Caco-2 (cell line): ENCODE measurements around the gene PPP1R9B. TPM values are rescaled to one million over a fixed set of nuclear protein-coding genes. Genes with fewer than 3 reads are reported as not detected.

Experiments
- BruUV-seq: library from RNA; stranded (reverse); fragments of 400-500 nt; replicated peaks from 2 replicates; lab custom pipeline; 2021; lab: Mats Ljungman, UMichigan
- CTCF ChIA-PET: fragments of 300-600 bp; sonication (Branson Sonifier 250); formaldehyde crosslinking; loops from one replicate; lab custom pipeline; 2022; ENCODE audit warnings: antibody characterized with exemption; lab: Charles Lee
- POLR2A ChIA-PET: fragments of 300-600 bp; sonication (Branson Sonifier 250); formaldehyde crosslinking; loops from one replicate; lab custom pipeline; 2022; ENCODE audit warnings: antibody characterized with exemption; lab: Charles Lee
- DNase-seq, 2 experiments: peaks; one replicate each; pipeline versions ENCODE4 v3.0.0 to v3.0.0-alpha.2; 2020 to 2022
- H3K27me3 ChIP-seq: replicated peaks from 2 replicates; pipeline ENCODE4 v1.6.0; 2011; ENCODE audit warnings: low read length; ENCODE audit not compliant: control insufficient read depth, insufficient read depth
- H3K36me3 ChIP-seq: 2 replicates; pipeline ENCODE4 v1.5.1; 2011; ENCODE audit warnings: low read length; ENCODE audit not compliant: control insufficient read depth, insufficient read depth
- H3K4me1 ChIP-seq: fragments of 250-450 bp; sonication (Bioruptor Pico); 2 replicates; pipeline ENCODE4 v1.5.1; 2020; ENCODE audit warnings: mild to moderate bottlenecking
- H3K4me3 ChIP-seq: 2 replicates; pipeline ENCODE4 v1.5.1; 2011; ENCODE audit warnings: low read depth, mild to moderate bottlenecking, control low read depth, low read length
- H3K9me3 ChIP-seq: fragments of 250-450 bp; sonication (Bioruptor Pico); 2 replicates; pipeline ENCODE4 v1.5.1; 2020; ENCODE audit warnings: mild to moderate bottlenecking, moderate library complexity
- H3K27ac Mint-ChIP-seq: one replicate; pipeline ENCODE4 v1.8.0; 2022; ENCODE audit warnings: mixed read lengths; ENCODE audit not compliant: unreplicated experiment
- H3K27me3 Mint-ChIP-seq: one replicate; pipeline ENCODE4 v1.8.0; 2022; ENCODE audit warnings: mixed read lengths; ENCODE audit not compliant: insufficient read depth, unreplicated experiment
- H3K36me3 Mint-ChIP-seq: one replicate; pipeline ENCODE4 v1.8.0; 2022; ENCODE audit warnings: mild to moderate bottlenecking, mixed read lengths; ENCODE audit not compliant: insufficient read depth, unreplicated experiment
- H3K4me1 Mint-ChIP-seq: one replicate; pipeline ENCODE4 v1.8.0; 2022; ENCODE audit warnings: low read depth, mixed read lengths; ENCODE audit not compliant: unreplicated experiment
- H3K4me3 Mint-ChIP-seq: one replicate; pipeline ENCODE4 v1.8.0; 2022; ENCODE audit warnings: mild to moderate bottlenecking, moderate library complexity, mixed read lengths; ENCODE audit not compliant: unreplicated experiment
- H3K9me3 Mint-ChIP-seq: one replicate; pipeline ENCODE4 v1.8.0; 2022; ENCODE audit warnings: mixed read lengths; ENCODE audit not compliant: unreplicated experiment
- CTCF ChIP-seq, 2 experiments: fragments of 200-600 bp in 1 of 2; IDR thresholded peaks; 1 replicate in 1 of 2; 2 replicates in 1 of 2; pipeline versions ENCODE4 v1.5.1 to v1.8.0; 2011 to 2022; ENCODE audit warnings: antibody characterized with exemption in 1 of 2, control low read depth in 1 of 2, inconsistent platforms in 1 of 2, low read depth in 1 of 2, low read length in 1 of 2, mild to moderate bottlenecking in 1 of 2, moderate library complexity in 1 of 2; ENCODE audit not compliant: insufficient read depth in 1 of 2, severe bottlenecking in 1 of 2, unreplicated experiment in 1 of 2
- intact Hi-C: fragments of 100-400 bp; cut with micrococcal nuclease; formaldehyde crosslinking; loops from one replicate; pipeline ENCODE4 v1.10.0; 2022; ENCODE audit not compliant: unreplicated experiment
- total RNA-seq: library from RNA; stranded (reverse); gene quantifications from 2 replicates; pipeline ENCODE4 v1.2.3, GENCODE V29; 2022

Gene PPP1R9B
- total RNA-seq, 1 experiment from 2014 or later, result 74.8 TPM

- no peaks in the 10 kb centered on the region for H3K27me3 Mint-ChIP-seq
- Histone ChIP-seq H3K27me3 (no peaks in the 10 kb centered on the region), H3K36me3 (peaks cover 9% of the 10 kb centered on the region; the same call in 1 of the 2 replicates), H3K4me3 (peak overlapping the region; percentile 69), H3K4me1 (peaks cover 34% of the 10 kb centered on the region), H3K9me3 (no peaks in the 10 kb centered on the region)
- intact Hi-C loops, result loop anchor here (1.0 kb wide), 1 partner anchor 8 kb away; no protein-coding TSS in a partner anchor
- no TSS peak for BruUV-seq
- peaks cover 20% of the 10 kb centered on the region for H3K36me3 Mint-ChIP-seq
- POLR2A ChIA-PET, result interaction anchor here (0.7 kb wide), 1 partner anchor 259 kb away, joined by 4 read pairs; no protein-coding TSS in a partner anchor
- peak overlapping the region; percentile 81 for H3K4me3 Mint-ChIP-seq
- peak; percentile 92 to 93 for DNase-seq
- H3K9me3 Mint-ChIP-seq, result no peaks in the 10 kb centered on the region
- peaks cover 39% of the 10 kb centered on the region for H3K4me1 Mint-ChIP-seq
- CTCF ChIA-PET, result interaction anchor here (0.6 to 2.2 kb wide), 12 partner anchors 9 to 279 kb away, joined by 3 to 8 read pairs (median 4); no protein-coding TSS in a partner anchor
- peak; percentile 22 to 83 for TF ChIP-seq CTCF (IDR thresholded peaks at IDR 0.05; ENCODE audit: insufficient read depth in 1 of 2, low read depth in 1 of 2, low read length in 1 of 2, severe bottlenecking in 1 of 2, unreplicated experiment in 1 of 2)
- peak overlapping the region; percentile 77 for H3K27ac Mint-ChIP-seq
Measured at GRCh38 chr17:50148226-50149090, 2.0 kb downstream of the PPP1R9B start.

- H3K27me3 ChIP-seq, result no peaks in the 10 kb centered on the region
- H3K36me3 ChIP-seq, result peaks cover 9% of the 10 kb centered on the region; the same call in 1 of the 2 replicates
- H3K4me1 ChIP-seq, result peaks cover 34% of the 10 kb centered on the region
- peak in 1 of 2 experiments; percentile 74 for DNase-seq
- Mint-ChIP-seq H3K36me3 (peaks cover 20% of the 10 kb centered on the region), H3K4me1 (peaks cover 39% of the 10 kb centered on the region), H3K4me3 (peak overlapping the region; percentile 81), H3K27me3 (no peaks in the 10 kb centered on the region), H3K27ac (peak overlapping the region; percentile 77), H3K9me3 (no peaks in the 10 kb centered on the region)
- H3K4me3 ChIP-seq, result peak overlapping the region; percentile 3; the same call in 1 of the 2 replicates
- ChIA-PET CTCF (interaction anchor here (0.6 to 2.2 kb wide), 10 partner anchors 9 to 278 kb away, joined by 3 to 8 read pairs (median 4); no protein-coding TSS in a partner anchor), POLR2A (interaction anchor here (0.6 to 0.7 kb wide), 2 partner anchors 258 to 388 kb away, joined by 4 to 9 read pairs; no protein-coding TSS in a partner anchor)
- no peaks in the 10 kb centered on the region for H3K9me3 ChIP-seq
- no TSS peak for BruUV-seq
- no peak for TF ChIP-seq CTCF (IDR thresholded peaks at IDR 0.05; ENCODE audit: insufficient read depth in 1 of 2, low read depth in 1 of 2, low read length in 1 of 2, severe bottlenecking in 1 of 2, unreplicated experiment in 1 of 2)
- intact Hi-C loops, result loop anchor here (1.0 to 2.0 kb wide), 2 partner anchors 8 to 15 kb away; no protein-coding TSS in a partner anchor
Measured at GRCh38 chr17:50147841-50148225, 2.6 kb downstream of the PPP1R9B start.
